ENCODE measurements around the gene FOSL1.
A peak's percentile ranks its signal among the peaks of the same experiment; 100 is the strongest.

The FOSL1 gene

DNA sequence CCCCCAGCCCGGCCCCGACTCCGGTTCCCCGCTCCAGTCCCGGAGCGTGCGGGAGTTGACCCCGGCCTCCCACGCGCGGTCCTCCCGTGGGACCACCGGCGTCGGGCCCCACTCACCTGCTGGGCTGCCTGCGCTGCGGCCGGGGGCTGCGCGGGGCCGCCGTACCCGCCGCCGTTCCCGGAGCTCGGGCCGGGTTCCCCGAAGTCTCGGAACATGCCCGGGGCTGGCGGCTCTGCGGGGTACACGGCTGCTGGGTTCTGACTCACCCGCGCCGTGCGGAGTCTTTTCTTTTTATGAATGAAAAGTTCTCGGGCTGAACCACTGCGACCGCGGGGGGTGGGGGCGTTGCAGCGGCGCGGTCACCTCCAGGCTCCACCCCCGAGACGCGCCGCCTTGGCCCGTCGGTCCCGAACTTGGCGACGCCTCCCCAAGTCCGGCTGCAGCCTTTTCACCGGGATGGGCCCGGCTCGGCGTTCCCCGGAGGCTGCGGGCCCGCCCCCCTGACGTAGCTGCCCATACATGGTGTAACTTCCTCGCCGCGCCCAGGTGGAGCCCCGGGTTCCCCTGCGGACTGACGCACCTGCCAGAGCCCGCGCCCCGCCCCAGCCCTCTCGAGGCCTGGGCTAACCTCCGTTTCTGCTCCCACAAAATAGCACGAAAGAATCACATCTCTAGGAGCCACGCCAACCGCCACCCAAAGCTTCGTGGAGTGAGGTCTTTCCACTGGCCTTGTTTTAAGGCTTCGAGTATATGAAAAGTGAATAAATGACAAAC, at the start of gene FOSL1:
TSS of gene FOSL1 (minus strand) at position 264 of the 774 bp plus-strand sequence. CDS start at position 215, 49 bp downstream.
- Histone ChIP-seq H3K9ac (ENCODE audit: low read depth, low read length) (peak within 1 kb of the TSS; percentile 47), H3K9me3 (ENCODE audit: control insufficient read depth, insufficient read depth, low read length) (no peaks in the 10 kb centered on the region), H3K4me1 (ENCODE audit: control insufficient read depth, insufficient read depth, low read length) (peaks cover 6% of the 10 kb centered on the region), H3K27me3 (ENCODE audit: control insufficient read depth, insufficient read depth, low read length) (peaks cover 56% of the 10 kb centered on the region), H3K4me3 (ENCODE audit: low read depth, low read length) (peak within 1 kb of the TSS; percentile 74), H3K36me3 (ENCODE audit: control insufficient read depth, insufficient read depth, low read length) (no peaks in the 10 kb centered on the region)

GRCh38 chr11:65947603-65948125, 47.5 kb upstream of the FOSL1 start:
- Histone ChIP-seq H3K4me3 (ENCODE audit: low read depth, low read length) (no peak overlapping the region), H3K9me3 (ENCODE audit: control insufficient read depth, insufficient read depth, low read length) (no peaks in the 10 kb centered on the region), H3K36me3 (ENCODE audit: control insufficient read depth, insufficient read depth, low read length) (no peaks in the 10 kb centered on the region), H3K4me1 (ENCODE audit: control insufficient read depth, insufficient read depth, low read length) (peaks cover 14% of the 10 kb centered on the region), H3K27me3 (ENCODE audit: control insufficient read depth, insufficient read depth, low read length) (no peaks in the 10 kb centered on the region), H3K9ac (ENCODE audit: low read depth, low read length) (no peak overlapping the region)

- Histone ChIP-seq H3K27me3 (ENCODE audit: control insufficient read depth, insufficient read depth, low read length) (no peaks in the 10 kb centered on the region), H3K9me3 (ENCODE audit: control insufficient read depth, insufficient read depth, low read length) (no peaks in the 10 kb centered on the region), H3K4me3 (ENCODE audit: low read depth, low read length) (no peak overlapping the region), H3K9ac (ENCODE audit: low read depth, low read length) (peak overlapping the region; percentile 4), H3K36me3 (ENCODE audit: control insufficient read depth, insufficient read depth, low read length) (no peaks in the 10 kb centered on the region), H3K4me1 (ENCODE audit: control insufficient read depth, insufficient read depth, low read length) (peaks cover 14% of the 10 kb centered on the region)
These were observed 46.9 kb upstream of the FOSL1 start for GRCh38 chr11:65947133-65947532.

GRCh38 chr11:65946655-65947054, 46.5 kb upstream of the FOSL1 start:
- Histone ChIP-seq H3K36me3 (ENCODE audit: control insufficient read depth, insufficient read depth, low read length) (no peaks in the 10 kb centered on the region), H3K4me3 (ENCODE audit: low read depth, low read length) (no peak overlapping the region), H3K27me3 (ENCODE audit: control insufficient read depth, insufficient read depth, low read length) (no peaks in the 10 kb centered on the region), H3K4me1 (ENCODE audit: control insufficient read depth, insufficient read depth, low read length) (peaks cover 14% of the 10 kb centered on the region), H3K9ac (ENCODE audit: low read depth, low read length) (peak overlapping the region; percentile 4), H3K9me3 (ENCODE audit: control insufficient read depth, insufficient read depth, low read length) (no peaks in the 10 kb centered on the region)

GRCh38 chr11:65945941-65946558, 45.9 kb upstream of the FOSL1 start:
- no peaks in the 10 kb centered on the region for H3K27me3 ChIP-seq (ENCODE audit: control insufficient read depth, insufficient read depth, low read length)
- no peak overlapping the region for H3K9ac ChIP-seq (ENCODE audit: low read depth, low read length)
- peak overlapping the region; percentile 53 for H3K4me3 ChIP-seq (ENCODE audit: low read depth, low read length)
- H3K4me1 ChIP-seq (ENCODE audit: control insufficient read depth, insufficient read depth, low read length) = peaks cover 18% of the 10 kb centered on the region
- no peaks in the 10 kb centered on the region for H3K9me3 ChIP-seq (ENCODE audit: control insufficient read depth, insufficient read depth, low read length)
- H3K36me3 ChIP-seq (ENCODE audit: control insufficient read depth, insufficient read depth, low read length) = no peaks in the 10 kb centered on the region

DNA sequence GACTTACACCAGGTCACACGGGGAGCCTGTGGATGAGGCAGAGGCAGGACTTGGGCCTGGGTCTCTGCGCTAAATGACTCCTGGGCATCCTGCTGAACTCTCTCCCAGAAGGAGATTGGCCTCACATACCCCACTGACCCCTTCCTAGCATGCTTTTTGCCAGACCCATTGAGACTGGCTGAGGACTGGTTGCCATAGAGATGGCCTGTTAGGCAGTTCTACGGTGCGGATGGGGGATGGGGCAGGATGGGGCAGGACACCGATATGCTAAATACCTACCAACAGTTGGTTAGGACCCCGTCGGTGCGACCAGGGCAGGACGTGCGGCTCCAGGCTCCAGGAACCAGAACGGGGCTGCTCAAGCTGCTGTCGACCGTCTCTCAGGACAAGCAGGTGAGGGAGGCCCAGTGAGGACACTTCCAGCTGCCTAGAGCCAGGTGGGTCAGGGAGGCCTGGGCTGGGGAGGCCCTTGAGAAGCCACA, 45.3 kb upstream of the FOSL1 start, which contains the start of gene TSGA10IP:
TSS of gene TSGA10IP (plus strand) at position 51 of the 482 bp plus-strand sequence. CDS start at position 247, 196 bp downstream.
- peaks cover 18% of the 10 kb centered on the region for H3K4me1 ChIP-seq (ENCODE audit: control insufficient read depth, insufficient read depth, low read length)
- H3K36me3 ChIP-seq (ENCODE audit: control insufficient read depth, insufficient read depth, low read length) = no peaks in the 10 kb centered on the region
- no peaks in the 10 kb centered on the region for H3K27me3 ChIP-seq (ENCODE audit: control insufficient read depth, insufficient read depth, low read length)
- peak within 1 kb of the TSS; percentile 53 for H3K4me3 ChIP-seq (ENCODE audit: low read depth, low read length)
- peak within 1 kb of the TSS; percentile 47 for H3K9ac ChIP-seq (ENCODE audit: low read depth, low read length)
- H3K9me3 ChIP-seq (ENCODE audit: control insufficient read depth, insufficient read depth, low read length) = no peaks in the 10 kb centered on the region

DNA sequence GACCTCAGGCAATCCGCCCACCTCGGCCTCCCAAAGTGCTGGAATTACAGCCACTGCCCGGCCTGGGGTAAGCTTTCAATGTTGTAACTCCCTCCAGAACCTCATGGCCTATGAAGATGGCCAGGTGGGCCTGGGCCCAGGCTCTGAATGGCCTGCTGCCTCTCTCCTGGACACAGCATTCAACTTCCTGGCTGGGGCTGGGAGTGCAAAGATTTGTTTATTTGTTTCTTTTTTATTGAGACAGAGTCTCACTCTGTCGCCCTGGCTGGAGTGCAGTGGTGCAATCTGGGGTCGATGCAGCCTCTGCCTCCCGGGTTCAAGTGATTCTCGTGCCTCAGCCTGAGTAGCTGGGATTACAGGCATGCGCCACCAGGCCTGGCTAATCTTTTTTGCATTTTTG, 44.6 kb upstream of the FOSL1 start:
- no peaks in the 10 kb centered on the region for H3K9me3 ChIP-seq (ENCODE audit: control insufficient read depth, insufficient read depth, low read length)
- no peaks in the 10 kb centered on the region for H3K27me3 ChIP-seq (ENCODE audit: control insufficient read depth, insufficient read depth, low read length)
- peaks cover 18% of the 10 kb centered on the region for H3K4me1 ChIP-seq (ENCODE audit: control insufficient read depth, insufficient read depth, low read length)
- H3K36me3 ChIP-seq (ENCODE audit: control insufficient read depth, insufficient read depth, low read length) = no peaks in the 10 kb centered on the region
- H3K9ac ChIP-seq (ENCODE audit: low read depth, low read length) = peak overlapping the region; percentile 47
- no peak overlapping the region for H3K4me3 ChIP-seq (ENCODE audit: low read depth, low read length)

GRCh38 chr11:65944191-65944590, 44.0 kb upstream of the FOSL1 start:
- no peak overlapping the region for H3K9ac ChIP-seq (ENCODE audit: low read depth, low read length)

DNA sequence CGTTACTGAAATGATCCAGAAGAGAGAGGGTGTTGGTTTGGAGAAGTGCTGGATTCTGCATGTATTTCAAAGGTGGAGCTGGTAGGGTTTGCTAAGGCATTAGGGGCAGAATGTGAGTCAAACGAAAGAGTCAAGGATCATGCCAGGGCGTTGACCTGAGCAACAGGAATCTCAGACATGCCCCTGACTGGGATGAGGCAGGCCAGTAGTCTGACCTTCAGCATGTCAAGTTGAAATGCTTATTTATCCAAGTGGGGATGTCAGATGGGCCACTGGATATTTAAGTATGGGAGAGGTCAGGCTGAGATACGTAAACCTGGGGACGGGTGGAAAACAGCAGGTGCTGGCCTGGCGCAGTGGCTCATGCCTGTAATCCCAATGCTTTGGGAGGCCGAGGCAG, 42.3 kb upstream of the FOSL1 start:
- no peaks in the 10 kb centered on the region for H3K27me3 ChIP-seq (ENCODE audit: control insufficient read depth, insufficient read depth, low read length)
- peaks cover 18% of the 10 kb centered on the region for H3K4me1 ChIP-seq (ENCODE audit: control insufficient read depth, insufficient read depth, low read length)
- H3K9me3 ChIP-seq (ENCODE audit: control insufficient read depth, insufficient read depth, low read length) = no peaks in the 10 kb centered on the region
- H3K4me3 ChIP-seq (ENCODE audit: low read depth, low read length) = no peak overlapping the region
- no peaks in the 10 kb centered on the region for H3K36me3 ChIP-seq (ENCODE audit: control insufficient read depth, insufficient read depth, low read length)
- no peak overlapping the region for H3K9ac ChIP-seq (ENCODE audit: low read depth, low read length)

More at GRCh38 chr11:65944191-65944590, 44.0 kb upstream of the FOSL1 start:
- Histone ChIP-seq H3K9me3 (ENCODE audit: control insufficient read depth, insufficient read depth, low read length) (no peaks in the 10 kb centered on the region), H3K4me3 (ENCODE audit: low read depth, low read length) (no peak overlapping the region), H3K4me1 (ENCODE audit: control insufficient read depth, insufficient read depth, low read length) (peaks cover 18% of the 10 kb centered on the region), H3K36me3 (ENCODE audit: control insufficient read depth, insufficient read depth, low read length) (no peaks in the 10 kb centered on the region), H3K27me3 (ENCODE audit: control insufficient read depth, insufficient read depth, low read length) (no peaks in the 10 kb centered on the region)

DNA sequence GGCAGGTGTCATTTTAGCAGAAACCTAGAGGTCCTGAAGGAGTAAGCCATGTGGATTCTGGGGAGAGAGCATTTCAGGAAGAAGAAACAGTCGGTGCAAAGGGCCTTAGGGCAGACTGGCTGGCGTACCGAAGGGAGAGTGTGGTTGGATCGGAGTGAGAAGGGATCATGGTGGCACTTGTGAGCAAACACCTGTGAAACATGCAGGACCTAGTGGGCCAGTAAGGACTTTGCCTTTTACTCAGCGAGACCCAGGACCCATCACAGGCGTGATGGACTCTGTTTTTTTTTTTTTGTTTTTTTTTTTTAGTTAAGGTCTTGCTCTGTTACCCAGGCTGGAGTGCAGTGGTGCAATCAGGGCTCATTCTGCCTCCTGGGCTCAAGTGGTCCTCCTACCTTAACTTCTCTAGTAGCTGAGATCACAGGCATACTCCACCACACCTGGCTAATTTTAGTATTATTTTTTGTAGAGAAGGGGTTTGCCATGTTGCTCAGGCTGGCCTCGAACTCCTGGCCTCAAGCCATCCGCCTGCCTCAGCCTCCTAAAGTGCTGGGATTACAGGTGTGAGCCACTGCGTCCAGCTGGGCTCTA, 41.6 kb upstream of the FOSL1 start:
- Histone ChIP-seq H3K9me3 (ENCODE audit: control insufficient read depth, insufficient read depth, low read length) (no peaks in the 10 kb centered on the region), H3K36me3 (ENCODE audit: control insufficient read depth, insufficient read depth, low read length) (no peaks in the 10 kb centered on the region), H3K4me3 (ENCODE audit: low read depth, low read length) (no peak overlapping the region), H3K4me1 (ENCODE audit: control insufficient read depth, insufficient read depth, low read length) (peaks cover 18% of the 10 kb centered on the region), H3K9ac (ENCODE audit: low read depth, low read length) (no peak overlapping the region), H3K27me3 (ENCODE audit: control insufficient read depth, insufficient read depth, low read length) (no peaks in the 10 kb centered on the region)

DNA sequence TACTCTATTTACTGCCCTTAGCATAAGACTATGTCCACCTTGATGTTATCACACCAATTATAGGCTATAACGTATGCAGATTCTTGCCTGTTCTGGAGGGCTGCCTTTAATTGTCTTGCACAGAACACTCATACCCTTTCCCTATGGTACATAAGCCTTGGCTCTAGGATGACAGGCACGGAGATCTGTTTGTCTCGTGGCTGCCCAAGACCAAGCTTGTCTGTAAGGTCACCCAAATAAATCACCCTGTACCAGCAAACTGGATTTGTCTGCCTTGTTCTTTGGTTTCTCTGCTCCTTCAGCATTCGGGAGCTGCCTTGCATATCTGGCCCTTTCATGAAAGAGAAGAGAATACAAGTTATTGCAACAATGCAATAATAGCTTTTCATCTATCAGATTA, 37.6 kb upstream of the FOSL1 start:
- Histone ChIP-seq H3K27me3 (ENCODE audit: control insufficient read depth, insufficient read depth, low read length) (no peaks in the 10 kb centered on the region), H3K9me3 (ENCODE audit: control insufficient read depth, insufficient read depth, low read length) (no peaks in the 10 kb centered on the region), H3K4me1 (ENCODE audit: control insufficient read depth, insufficient read depth, low read length) (peaks cover 5% of the 10 kb centered on the region), H3K9ac (ENCODE audit: low read depth, low read length) (no peak overlapping the region), H3K36me3 (ENCODE audit: control insufficient read depth, insufficient read depth, low read length) (no peaks in the 10 kb centered on the region), H3K4me3 (ENCODE audit: low read depth, low read length) (no peak overlapping the region)

Data from iPS-15b (cell line).